Esophagus muscularis mucosa (tissue), 3 donors: ENCODE measurements around the gene ZBTB12.

Source experiments
- CTCF ChIP-seq, 3 experiments: fragments of 200-600 bp in 2 of 3; fragments of 450-650 bp in 1 of 3; sonication (generic) in 2 of 3; IDR thresholded peaks; one replicate each; pipeline ENCODE4 v1.5.1; 2017 to 2019; ENCODE audit warnings: antibody characterized with exemption in 3 of 3, mild to moderate bottlenecking in 2 of 3, moderate library complexity in 1 of 3
- EP300 ChIP-seq: sonication (generic); formaldehyde crosslinking; IDR thresholded peaks from one replicate; pipeline ENCODE4 v1.6.1; 2017; ENCODE audit warnings: antibody characterized with exemption

- TF ChIP-seq CTCF (IDR thresholded peaks at IDR 0.05) (no peak), EP300 (no peak)
Measured at GRCh38 chr6:31876357-31876756, 25.5 kb downstream of the ZBTB12 start.
